Transverse colon (tissue), 4 donors: ENCODE data around the gene CHIC2. TPM values are rescaled to one million over a fixed set of nuclear protein-coding genes. Genes with fewer than 3 reads are reported as not detected.

ENCODE experiments used
- DNase-seq: peaks from one replicate; pipeline ENCODE4 v3.0.0-alpha.2; 2019
- H3K27ac ChIP-seq, 4 donors: fragments of 200-600 bp; sonication (generic); 2 replicates each; pipeline ENCODE4 v1.5.1; 2016 to 2018; ENCODE audit warnings: inconsistent platforms in 4 of 4
- H3K27me3 ChIP-seq: fragments of 200-600 bp; sonication (generic); 2 replicates; pipeline ENCODE4 v1.5.1; 2017; ENCODE audit warnings: inconsistent platforms
- H3K36me3 ChIP-seq, 4 donors: fragments of 200-600 bp; sonication (generic); 2 replicates each; pipeline ENCODE4 v1.5.1; 2017 to 2019; ENCODE audit warnings: inconsistent platforms in 4 of 4
- H3K4me1 ChIP-seq, 4 donors: fragments of 200-600 bp; sonication (generic); 2 replicates each; pipeline ENCODE4 v1.5.1; 2017 to 2020; ENCODE audit warnings: inconsistent platforms in 4 of 4
- H3K4me3 ChIP-seq, 4 donors: fragments of 200-600 bp; sonication (generic); 1 replicate in 1 of 4; 2 replicates in 3 of 4; pipeline versions ENCODE4 v1.5.1 to v1.6.1; 2017 to 2019; ENCODE audit warnings: inconsistent platforms in 4 of 4
- H3K9me3 ChIP-seq, 2 donors: fragments of 200-600 bp; sonication (generic); 2 replicates each; pipeline ENCODE4 v1.5.1; 2017 to 2019; ENCODE audit warnings: inconsistent platforms in 2 of 2
- CTCF ChIP-seq, 5 experiments: fragments of 200-600 bp in 3 of 5; fragments of 450-650 bp in 2 of 5; sonication (generic) in 3 of 5; IDR thresholded peaks; 1 replicate in 2 of 5; 2 replicates in 3 of 5; pipeline ENCODE4 v1.5.1; 2016 to 2017; ENCODE audit warnings: antibody characterized with exemption in 5 of 5, inconsistent platforms in 3 of 5, mild to moderate bottlenecking in 2 of 5, moderate library complexity in 1 of 5
- EP300 ChIP-seq: sonication (generic); formaldehyde crosslinking; IDR thresholded peaks from one replicate; pipeline ENCODE4 v1.6.1; 2017; ENCODE audit warnings: antibody characterized with exemption, low read depth
- POLR2A ChIP-seq: fragments of 450-650 bp; IDR thresholded peaks from one replicate; pipeline ENCODE4 v1.6.1; 2016; ENCODE audit warnings: antibody characterized with exemption, mild to moderate bottlenecking, moderate library complexity
- POLR2AphosphoS5 ChIP-seq, 3 donors: sonication (generic); formaldehyde crosslinking; IDR thresholded peaks; one replicate each; pipeline ENCODE4 v1.6.1; 2016; ENCODE audit warnings: antibody characterized with exemption in 3 of 3
- WGBS, 2 donors: methylation state at CpG; one replicate each; pipeline ENCODE4 v1.1.5; 2018; ENCODE audit warnings: low coverage in 1 of 2; 5-methylcytosine and 5-hydroxymethylcytosine counted together
- in situ Hi-C, 4 donors: fragments of 200-750 bp; cut with MboI; loops; one replicate each; pipeline versions ENCODE4 v1.15.0 to v1.15.1; 2017; ENCODE audit warnings: low sequenced_read_pairs in 3 of 4, low pct_ligation_motif_present in 1 of 4, low pct_unique_long_range_greater_than_20kb in 1 of 4
- intact Hi-C: fragments of 100-400 bp; cut with DNase I; formaldehyde crosslinking; loops from one replicate; pipeline ENCODE4 v1.15.1; 2023; ENCODE audit warnings: low total_unique reads
- total RNA-seq, 4 donors: library from RNA; depleted of rRNA; stranded (reverse); fragments of >200 nt; gene quantifications; one replicate each; pipeline ENCODE4 v1.1.0, GENCODE V29; 2016

Gene CHIC2
- total RNA-seq, 4 donors from 2014 or later, result 36.2 to 106 (median 52.0) TPM

- in situ Hi-C loops, result no loop called here
Measured at GRCh38 chr4:54011201-54011600, 53.2 kb downstream of the CHIC2 start.

GRCh38 chr4:54006755-54007154 lies 57.6 kb downstream of the CHIC2 start:
- in situ Hi-C loops, result no loop called here
- H3K4me1 ChIP-seq, result peaks cover 0 to 16% (median 0%) of the 10 kb centered on the region in 4 donors
- H3K27ac ChIP-seq, result no peak overlapping the region
- intact Hi-C loops, result no loop called here
- WGBS, 2 donors, result 71 to 92% methylated on average over 2 of the region's 2 CpGs
- no peak overlapping the region for H3K4me3 ChIP-seq
- no peaks in the 10 kb centered on the region for H3K27me3 ChIP-seq
- peaks cover 0 to 6% (median 0%) of the 10 kb centered on the region in 4 donors for H3K36me3 ChIP-seq
- DNase-seq, result no peak
- H3K9me3 ChIP-seq, result no peaks in the 10 kb centered on the region
- TF ChIP-seq POLR2A, result no peak
- TF ChIP-seq CTCF (IDR thresholded peaks at IDR 0.05), result no peak

More at GRCh38 chr4:54011201-54011600, 53.2 kb downstream of the CHIC2 start:
- Histone ChIP-seq H3K36me3 (peaks cover 0 to 10% (median 0%) of the 10 kb centered on the region in 4 donors), H3K4me1 (peaks cover 0 to 9% (median 0%) of the 10 kb centered on the region in 4 donors), H3K4me3 (no peak overlapping the region), H3K27ac (no peak overlapping the region), H3K9me3 (no peaks in the 10 kb centered on the region), H3K27me3 (no peaks in the 10 kb centered on the region)
- no peak for DNase-seq
- TF ChIP-seq POLR2A (no peak), POLR2AphosphoS5 (IDR thresholded peaks at IDR 0.05) (no peak)
- intact Hi-C loops, result no loop called here

GRCh38 chr4:54005475-54005874 lies 58.9 kb downstream of the CHIC2 start:
- Histone ChIP-seq H3K9me3 (no peaks in the 10 kb centered on the region), H3K4me3 (no peak overlapping the region), H3K4me1 (peaks cover 0 to 16% (median 0%) of the 10 kb centered on the region in 4 donors), H3K27ac (no peak overlapping the region), H3K27me3 (no peaks in the 10 kb centered on the region), H3K36me3 (peaks cover 0 to 6% (median 0%) of the 10 kb centered on the region in 4 donors)
- 82 to 91% methylated on average over 2 of the region's 2 CpGs for WGBS, 2 donors
- no peak for DNase-seq
- in situ Hi-C loops (no loop called here), intact Hi-C loops (no loop called here)
- TF ChIP-seq EP300, result no peak
- TF ChIP-seq POLR2A, result no peak
- TF ChIP-seq CTCF (IDR thresholded peaks at IDR 0.05), result no peak
- TF ChIP-seq POLR2AphosphoS5 (IDR thresholded peaks at IDR 0.05), result no peak

GRCh38 chr4:54004463-54004862 lies 59.9 kb downstream of the CHIC2 start:
- no peak for DNase-seq
- 91 to 100% methylated on average over 1 to 2 of the region's 2 CpGs for WGBS, 2 donors
- intact Hi-C loops, result no loop called here
- Histone ChIP-seq H3K4me3 (no peak overlapping the region), H3K27ac (no peak overlapping the region), H3K4me1 (peaks cover 0 to 16% (median 0%) of the 10 kb centered on the region in 4 donors), H3K9me3 (no peaks in the 10 kb centered on the region), H3K27me3 (no peaks in the 10 kb centered on the region), H3K36me3 (no peaks in the 10 kb centered on the region)
- in situ Hi-C loops, result no loop called here
- TF ChIP-seq POLR2A (no peak), EP300 (no peak), CTCF (IDR thresholded peaks at IDR 0.05) (no peak)

GRCh38 chr4:54001668-54002365 lies 62.6 kb downstream of the CHIC2 start:
- H3K27ac ChIP-seq, result no peak overlapping the region
- intact Hi-C loops, result no loop called here
- 93 to 95% methylated on average over 10 of the region's 10 CpGs for WGBS, 2 donors
- in situ Hi-C loops, result no loop called here
- no peak overlapping the region for H3K4me3 ChIP-seq
- peaks cover 0 to 6% (median 0%) of the 10 kb centered on the region in 4 donors for H3K4me1 ChIP-seq
- no peaks in the 10 kb centered on the region for H3K27me3 ChIP-seq
- H3K36me3 ChIP-seq, result no peaks in the 10 kb centered on the region
- no peaks in the 10 kb centered on the region for H3K9me3 ChIP-seq
- DNase-seq, result no peak
- TF ChIP-seq EP300, result no peak
- no peak for TF ChIP-seq POLR2AphosphoS5 (IDR thresholded peaks at IDR 0.05)
- no peak for TF ChIP-seq CTCF (IDR thresholded peaks at IDR 0.05)
- no peak for TF ChIP-seq POLR2A
